NCI-H1436 (cell line): ENCODE measurements around the gene CPA2.
A peak's percentile ranks its signal among the peaks of the same experiment; 100 is the strongest.

ENCODE experiments used
- DNase-seq: peaks from one replicate; lab custom pipeline; 2025; lab: John Stamatoyannopoulos, UW

The CPA2 gene

DNA sequence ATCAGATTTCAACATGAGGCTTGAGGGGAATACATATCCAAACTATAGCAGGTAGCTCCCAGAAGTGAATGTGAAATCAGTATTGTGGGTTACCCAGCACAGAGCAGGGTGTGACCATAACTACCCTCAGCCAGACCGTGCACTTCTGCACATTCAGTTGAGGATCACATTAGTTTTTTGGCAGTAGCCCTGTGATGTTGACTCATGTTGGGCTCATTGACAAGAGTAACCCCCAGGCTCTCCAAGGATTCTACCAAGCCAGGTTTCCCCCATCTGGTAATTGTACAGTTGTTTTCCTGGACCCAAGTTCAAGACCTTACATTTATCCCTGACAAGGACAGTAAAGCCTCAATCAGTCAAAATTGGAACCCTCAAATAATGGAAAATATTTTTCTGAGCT lies 14.6 kb downstream of the CPA2 start:
- DNase-seq = no peak

DNA sequence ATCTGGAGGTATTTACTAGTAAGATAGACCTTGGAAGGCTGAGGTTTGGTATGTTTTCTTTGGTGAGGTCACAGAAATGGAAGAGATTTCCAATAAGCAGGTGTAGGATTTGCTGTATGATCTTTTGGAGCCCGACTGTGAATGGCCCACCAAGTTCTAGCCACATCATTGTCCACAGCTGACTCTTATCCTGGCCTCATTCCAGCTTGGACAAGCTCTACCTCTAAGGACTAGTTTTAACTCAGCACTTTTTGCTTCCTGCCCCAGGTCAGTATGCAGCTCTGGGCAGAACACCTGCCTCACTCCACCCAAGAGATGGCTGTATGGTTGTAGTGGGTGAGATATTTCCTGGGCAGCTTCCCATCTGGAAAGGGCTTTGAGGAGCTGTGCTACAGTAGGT lies 20.2 kb downstream of the CPA2 start:
- DNase-seq = no peak

DNA sequence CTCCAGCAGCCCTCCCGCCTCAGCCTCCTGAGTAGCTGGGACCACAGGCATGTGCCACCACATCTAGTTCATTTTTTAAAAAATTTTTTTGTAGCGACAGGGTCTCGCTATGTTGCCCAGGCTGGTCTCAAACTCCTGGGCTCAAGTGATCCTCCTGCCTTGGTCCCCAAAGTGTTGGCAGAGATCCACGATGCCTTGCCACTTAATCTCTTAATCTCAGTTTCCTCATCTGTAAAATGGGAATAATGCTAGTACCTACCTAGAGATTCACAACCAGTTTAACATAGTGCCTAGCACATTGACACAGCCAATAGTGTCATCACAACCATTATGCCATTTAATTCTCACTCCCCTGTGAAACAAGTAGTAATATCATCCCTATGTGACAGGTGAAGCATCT lies 21.5 kb downstream of the CPA2 start:
- DNase-seq = no peak

DNA sequence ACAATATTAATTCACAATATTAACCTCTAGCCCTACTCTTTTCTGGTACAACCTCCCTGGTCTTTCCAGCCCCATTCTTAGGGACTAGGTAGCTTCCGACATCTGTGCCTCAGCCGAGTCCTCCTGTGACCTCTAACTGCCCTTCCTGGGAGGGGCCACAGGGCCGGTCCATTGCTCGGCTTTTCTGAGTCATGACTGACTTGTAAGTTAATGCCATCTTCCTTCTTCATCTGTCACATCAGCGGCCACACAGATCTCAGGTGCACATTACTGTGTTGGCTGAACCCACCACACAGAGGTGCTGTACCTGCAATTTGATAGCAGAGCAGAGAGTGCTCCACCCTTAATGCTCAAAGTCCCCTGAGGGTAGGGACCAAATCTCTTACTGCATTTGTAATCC lies 22.2 kb downstream of the CPA2 start:
- DNase-seq = peak; percentile 49

DNA sequence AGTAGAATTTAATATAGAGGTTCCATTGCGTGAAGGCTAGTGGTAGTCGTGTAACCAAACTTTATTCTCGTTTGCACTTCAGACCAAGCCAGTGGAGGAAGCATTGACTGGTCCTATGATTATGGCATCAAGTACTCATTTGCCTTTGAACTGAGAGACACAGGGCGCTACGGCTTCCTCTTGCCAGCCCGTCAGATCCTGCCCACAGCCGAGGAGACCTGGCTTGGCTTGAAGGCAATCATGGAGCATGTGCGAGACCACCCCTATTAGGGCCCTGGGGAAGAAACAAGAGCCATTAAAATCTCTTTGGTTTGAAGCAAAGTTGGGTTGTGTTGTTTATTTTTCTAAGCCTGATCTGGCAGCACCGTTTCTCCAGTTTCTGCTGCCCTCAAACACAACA lies 22.8 kb downstream of the CPA2 start:
- no peak for DNase-seq

DNA sequence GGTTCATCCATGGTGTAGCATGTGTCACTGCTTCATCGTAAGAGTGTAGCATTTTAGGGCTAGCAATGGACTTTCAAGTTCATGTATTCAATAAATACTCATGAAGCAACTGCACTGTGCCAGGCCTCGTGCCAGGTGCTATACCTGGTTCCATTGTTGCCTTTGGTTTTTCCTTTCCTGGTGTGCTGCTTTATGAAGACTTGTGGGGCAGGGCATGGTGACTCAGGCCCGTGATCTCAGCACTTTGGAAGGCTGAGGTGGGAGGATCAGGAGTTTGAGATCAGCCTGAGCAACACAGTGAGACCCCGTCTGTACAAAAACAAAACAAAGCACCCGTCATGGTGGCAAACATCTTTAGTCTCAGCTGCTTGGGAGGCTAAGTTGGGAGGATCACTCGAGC lies 24.1 kb downstream of the CPA2 start:
- DNase-seq = no peak

DNA sequence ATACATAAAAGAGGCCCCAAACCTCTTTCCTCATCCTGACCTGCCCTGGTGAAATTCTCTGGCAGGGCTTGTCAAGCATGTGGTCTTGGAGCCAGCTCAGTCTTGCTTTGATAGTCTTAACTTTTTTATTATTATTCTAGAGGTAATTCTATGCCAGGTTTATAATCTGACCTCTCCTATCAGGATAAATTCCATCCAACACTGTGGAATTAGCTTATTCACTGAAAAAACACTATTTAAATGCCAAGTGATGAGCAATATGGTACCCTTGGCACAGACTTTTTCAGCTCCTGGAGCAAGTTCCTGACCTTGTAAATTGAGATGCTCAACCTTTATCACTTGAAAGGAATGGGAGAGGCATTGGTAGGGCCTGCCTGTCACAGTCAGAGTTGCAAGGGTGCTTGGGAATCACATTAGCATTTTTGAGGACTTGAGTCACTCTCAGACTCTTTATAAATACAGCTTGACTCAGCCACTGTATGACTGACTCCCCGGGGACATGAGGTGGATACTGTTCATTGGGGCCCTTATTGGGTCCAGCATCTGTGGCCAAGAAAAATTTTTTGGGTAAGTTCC lies 26.1 kb downstream of the CPA2 start, which contains the start of gene CPA4:
Gene CPA4 (plus strand): TSS at position 480 of the 576 bp plus-strand sequence. CDS start 20 bp downstream, at position 500.
- no peak for DNase-seq

DNA sequence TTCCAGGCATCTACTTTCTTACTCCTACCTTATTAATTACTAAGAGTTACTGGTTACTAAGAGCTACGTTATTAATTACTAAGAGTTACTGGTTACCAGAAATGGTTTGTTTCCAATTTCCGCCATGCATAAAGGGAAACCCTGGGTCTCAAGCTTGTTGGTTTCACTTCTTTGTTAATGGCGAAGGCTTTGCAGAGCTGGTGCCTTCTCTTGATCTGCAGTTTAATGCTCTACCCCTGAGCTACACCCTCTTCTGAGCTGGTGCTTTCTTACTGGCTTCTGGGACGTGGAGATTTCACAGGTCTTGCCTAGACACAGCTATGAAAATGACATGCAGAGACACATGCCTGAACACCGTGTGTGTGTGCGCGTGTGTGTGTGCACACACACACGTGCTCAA lies 26.9 kb downstream of the CPA2 start:
- no peak for DNase-seq

DNA sequence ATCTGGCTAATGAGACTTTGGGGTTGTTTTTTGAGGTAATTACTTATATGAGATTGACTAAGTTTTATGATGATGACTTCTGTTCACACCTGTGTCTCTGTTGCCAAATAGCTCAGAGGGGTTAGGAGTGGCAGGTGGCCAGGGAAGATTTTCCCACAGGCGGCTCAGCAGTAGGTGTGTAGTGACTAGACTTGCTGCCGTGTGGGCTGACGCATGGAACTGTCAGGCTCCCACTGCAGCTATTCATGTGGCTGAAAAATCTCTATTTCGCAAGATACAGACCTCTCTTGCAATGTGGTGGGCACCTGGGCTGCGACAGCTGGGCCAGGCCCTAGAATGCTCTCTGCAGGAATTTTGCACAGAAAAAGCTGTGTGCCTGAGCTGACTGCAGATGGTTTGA lies 27.7 kb downstream of the CPA2 start:
- no peak for DNase-seq

DNA sequence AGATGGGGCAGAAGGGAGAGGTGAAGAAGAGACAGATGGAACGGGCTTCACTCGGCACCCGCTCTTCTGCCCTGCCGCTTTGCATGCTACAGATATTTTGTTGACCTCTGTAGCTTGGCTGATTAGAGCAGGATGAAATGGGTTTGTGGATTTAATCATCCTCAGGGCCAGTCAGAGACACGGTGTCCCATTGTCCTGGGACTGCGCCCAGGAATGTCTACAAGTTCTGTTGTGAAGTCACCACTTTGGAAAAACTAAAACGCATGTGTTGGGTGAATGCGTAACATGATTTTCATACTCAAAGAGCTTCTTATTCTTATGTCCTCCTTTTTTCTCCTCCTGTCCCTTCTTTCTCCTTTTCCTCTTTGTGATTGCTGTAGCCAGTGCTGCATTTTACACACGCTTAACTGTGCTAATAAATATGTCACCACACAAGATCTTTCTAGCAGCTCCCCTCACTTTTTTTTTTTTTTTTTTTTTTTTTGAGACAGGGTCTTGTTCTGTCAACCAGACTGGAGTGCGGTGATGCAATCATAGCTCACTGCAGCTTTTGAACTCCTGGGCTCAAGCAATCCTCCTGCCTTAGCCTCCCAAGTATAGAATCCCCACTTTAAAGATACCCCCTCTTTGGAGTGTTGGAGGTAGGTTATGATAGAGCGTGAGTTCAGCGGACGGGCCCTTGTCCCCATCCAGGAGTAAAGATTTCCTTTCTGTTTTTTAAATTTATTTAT lies 29.7 kb downstream of the CPA2 start:
- no peak for DNase-seq

DNA sequence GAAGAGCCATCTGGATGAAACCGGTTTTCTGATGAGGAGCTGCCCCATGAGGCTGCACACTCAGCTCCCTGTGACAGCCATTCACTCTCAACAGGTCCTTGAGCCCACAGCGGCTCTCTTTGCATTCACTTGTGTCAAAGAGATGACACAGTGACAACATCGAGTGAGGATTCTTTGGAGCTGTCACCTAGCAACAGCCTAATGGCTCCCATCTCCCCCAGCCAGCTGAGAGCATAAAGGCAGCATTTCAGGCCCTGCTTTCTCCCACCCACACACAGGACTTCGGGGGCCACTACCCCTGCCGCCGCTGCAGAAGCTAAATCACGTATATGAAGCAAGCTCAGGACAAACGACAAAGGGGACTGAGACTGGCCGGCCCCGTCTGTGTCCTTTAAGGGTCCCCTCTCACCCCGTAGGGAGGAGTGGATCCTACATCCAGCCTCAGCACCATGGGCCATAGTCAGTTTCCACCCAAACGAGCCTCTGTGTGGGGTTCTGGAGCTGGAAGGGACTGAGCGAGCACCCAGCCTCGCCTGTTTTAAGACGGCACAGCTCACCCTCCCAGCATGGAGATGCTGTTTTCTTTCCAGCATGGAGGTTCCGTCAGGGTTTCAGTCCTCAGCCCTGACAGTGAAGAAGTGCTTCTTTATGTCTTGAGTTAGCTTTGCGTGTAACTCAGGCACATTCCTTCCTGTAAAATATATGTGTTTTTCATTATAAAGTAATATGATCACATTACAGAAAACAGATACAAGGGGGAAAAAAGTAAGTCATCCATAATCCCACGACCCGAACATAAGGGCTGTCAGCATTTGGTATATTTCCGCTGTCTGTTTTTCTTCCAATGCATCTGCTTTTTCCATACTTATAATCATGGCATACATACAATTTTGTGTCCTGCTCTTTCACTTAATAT lies 31.2 kb downstream of the CPA2 start:
- peak; percentile 85 for DNase-seq

DNA sequence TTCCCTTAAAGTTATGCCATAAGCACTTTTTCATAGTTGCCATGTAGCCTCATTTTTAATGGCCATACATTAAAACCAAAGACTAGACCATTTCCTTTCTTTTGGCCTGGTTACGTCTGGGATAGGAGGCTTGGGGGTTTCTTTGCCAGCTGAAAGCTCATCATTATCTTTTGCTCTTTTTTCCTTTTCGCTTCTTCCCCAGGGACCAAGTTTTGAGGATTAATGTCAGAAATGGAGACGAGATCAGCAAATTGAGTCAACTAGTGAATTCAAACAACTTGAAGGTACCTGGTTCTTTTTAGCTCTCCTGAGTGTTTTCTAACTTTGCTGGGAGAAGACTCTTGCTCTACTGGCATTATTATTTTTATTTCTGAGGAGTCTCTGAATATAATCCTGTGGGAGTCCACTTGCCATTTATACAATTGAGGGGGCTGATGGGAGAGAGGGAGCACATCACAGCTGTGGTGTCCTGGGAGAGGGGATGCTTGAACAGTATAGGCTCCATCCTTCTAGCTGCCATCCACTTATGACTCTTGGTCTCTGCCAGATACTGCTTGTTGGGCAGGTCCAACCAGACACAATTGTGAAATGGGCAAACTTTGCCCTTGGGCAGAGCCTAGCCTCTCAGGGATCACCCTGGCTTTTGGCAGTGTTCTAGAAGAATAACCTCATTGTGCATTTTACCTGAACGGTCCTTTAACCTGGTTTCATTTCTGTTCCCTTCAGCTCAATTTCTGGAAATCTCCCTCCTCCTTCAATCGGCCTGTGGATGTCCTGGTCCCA lies 32.1 kb downstream of the CPA2 start:
- no peak for DNase-seq

DNA sequence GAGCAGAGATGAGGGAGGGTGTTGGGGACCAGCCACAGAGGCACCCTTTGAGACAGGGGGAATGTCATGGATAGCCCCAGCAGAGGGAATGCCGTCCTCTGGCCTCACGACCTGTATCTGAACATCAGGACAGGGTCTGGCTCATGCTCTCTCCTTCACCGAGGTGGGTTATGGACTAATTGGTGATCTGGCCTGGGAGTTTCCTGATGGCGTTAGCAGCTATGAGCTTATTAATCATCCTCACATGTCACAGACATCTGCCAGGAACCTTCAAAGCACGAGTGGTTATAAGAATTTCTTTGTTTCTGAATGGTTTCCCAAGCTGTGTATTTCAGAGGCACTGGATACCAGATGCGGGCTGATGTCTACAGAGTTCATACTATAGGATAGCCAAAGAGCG lies 33.2 kb downstream of the CPA2 start:
- DNase-seq = no peak

DNA sequence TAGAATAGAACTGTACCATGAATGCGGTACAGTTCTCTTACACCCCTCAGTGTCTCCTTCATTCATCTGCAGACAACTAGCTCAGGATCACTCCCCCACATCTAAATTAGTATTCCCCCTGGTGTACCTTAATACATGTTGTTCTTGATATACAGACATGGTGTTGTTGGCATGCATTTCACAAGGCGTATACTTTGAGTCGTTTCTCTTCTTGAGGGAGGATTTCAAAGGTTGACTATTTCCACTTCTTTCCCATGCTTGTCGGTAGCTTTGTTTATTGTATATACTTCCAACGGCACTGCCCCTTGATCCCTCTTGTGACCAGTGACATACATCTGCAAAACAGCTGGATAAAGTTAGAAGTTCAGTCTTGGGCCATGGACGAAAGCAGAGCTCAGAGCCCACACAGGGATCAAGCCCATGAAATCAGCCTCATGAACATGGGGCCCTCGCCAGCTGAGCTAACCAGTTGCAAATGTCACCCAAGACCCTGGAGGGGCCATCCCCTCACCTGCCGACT lies 34.9 kb downstream of the CPA2 start:
- DNase-seq = no peak

DNA sequence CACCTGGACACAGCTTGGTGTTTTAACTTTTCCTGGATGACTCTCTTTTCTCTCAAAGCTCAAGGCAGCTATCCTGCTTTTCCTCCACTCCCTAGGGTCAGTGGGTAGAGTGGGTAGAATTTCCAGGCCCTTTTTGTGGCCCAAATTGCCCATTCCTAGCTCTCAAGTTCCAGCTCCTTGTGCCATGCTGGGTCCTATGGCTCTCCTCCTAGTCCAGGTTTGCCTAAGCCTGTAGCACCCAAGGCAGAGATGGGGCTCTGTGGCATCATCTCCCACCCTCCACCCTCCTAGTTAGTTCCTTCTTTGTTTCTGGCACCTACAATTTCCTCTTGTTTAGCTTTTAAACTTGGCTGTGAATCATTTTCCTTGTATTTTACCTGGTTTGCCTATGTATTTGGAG lies 36.0 kb downstream of the CPA2 start:
- DNase-seq = no peak

DNA sequence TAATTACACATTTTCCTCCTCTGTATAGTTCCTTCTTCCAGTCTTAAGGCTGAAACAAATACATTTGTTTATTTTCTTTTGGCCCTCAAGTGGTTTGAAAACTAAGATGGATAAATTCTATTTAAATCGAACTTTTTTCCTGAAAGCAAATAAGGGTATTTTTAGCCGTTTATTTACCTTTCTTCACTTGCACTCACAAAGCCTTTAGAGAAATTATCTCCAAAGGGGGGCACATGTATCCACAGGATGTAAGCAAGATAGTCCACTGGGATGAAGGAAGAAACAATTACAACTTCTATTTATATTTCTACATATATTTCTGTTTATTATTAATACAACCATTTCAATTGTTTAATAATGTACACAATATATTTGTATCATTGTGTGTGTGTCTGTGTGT lies 36.5 kb downstream of the CPA2 start:
- DNase-seq = no peak

DNA sequence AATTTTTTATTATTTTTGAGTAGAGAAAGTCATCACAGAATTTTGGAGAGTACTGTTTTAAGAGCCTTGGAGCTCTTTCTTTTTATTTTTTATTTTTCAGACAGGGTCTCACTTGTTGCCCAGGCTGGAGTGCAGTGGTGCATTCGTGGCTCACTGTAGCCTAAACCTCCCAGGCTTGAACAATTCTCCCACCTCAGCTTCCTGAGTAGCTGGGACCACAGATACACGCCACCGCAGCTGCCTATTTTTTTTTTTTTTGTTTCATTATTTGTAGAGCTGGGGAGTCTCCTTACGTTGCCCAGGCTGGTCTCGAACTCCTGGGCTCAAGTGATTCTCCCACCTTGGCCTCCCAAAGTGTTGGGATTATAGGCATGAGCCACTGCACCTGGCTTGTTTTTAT lies 36.9 kb downstream of the CPA2 start:
- no peak for DNase-seq

DNA sequence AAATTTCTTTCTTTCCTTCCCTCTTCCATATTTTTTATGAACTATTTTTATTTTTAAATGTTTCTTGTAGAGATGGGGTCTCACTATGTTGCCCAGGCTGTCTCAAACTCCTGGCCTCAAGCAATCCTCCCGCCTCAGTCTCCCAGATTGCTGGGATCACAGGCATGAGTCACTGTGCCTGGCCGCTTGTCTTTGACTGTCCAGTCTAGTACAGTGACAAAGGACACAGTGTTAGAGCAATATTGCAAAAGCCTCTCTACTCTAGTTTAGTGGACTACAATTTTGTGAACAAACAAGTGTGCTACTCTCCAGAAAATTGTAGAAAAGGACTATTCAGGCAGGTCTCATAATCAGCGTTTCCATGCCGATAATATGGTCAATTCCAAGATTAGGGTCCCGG lies 37.3 kb downstream of the CPA2 start:
- DNase-seq = no peak

DNA sequence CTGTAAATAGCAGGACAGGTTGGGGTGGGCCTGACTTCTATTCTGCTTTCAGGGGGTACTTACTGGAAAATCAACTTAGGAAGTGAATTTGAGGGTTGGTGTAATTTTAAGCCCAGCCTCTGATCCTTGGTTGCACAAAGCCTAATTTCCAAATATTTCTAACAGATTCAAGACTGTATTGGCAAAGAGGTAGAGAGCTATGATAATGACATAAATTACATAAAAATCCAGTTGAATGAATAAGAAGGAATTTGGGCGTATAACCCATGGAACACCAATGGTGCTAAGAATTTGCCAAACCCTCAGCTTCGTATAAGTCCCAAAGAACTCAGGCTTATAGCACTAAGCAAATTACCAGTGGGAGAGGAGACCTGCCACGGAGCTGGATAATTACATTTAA lies 38.2 kb downstream of the CPA2 start:
- no peak for DNase-seq

DNA sequence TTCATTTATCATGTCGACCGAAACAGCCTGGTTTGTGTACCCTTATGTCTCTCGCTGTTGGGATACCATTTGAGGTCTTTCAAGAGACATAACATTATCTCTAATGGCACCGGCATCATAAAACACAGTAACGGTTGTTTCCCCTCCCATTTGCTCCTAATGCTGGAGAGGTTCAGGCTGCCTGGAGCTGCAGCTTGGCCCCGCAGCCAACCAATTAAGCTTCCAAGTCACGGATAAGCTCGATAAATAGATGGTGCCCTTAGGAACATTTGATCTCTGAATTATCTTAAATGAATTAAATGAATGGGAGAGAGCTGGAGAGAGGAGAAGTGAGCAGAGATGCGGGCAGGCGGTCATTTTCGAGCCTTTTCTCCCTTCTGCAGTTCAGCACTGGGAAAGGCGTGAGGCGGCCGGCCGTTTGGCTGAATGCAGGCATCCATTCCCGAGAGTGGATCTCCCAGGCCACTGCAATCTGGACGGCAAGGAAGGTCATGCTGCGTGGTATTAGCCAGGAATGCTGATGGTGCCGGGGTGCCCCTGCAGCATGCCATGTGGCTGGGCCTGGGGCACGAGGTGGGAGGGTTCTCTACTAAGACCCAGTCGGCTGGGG lies 38.9 kb downstream of the CPA2 start:
- DNase-seq = no peak

DNA sequence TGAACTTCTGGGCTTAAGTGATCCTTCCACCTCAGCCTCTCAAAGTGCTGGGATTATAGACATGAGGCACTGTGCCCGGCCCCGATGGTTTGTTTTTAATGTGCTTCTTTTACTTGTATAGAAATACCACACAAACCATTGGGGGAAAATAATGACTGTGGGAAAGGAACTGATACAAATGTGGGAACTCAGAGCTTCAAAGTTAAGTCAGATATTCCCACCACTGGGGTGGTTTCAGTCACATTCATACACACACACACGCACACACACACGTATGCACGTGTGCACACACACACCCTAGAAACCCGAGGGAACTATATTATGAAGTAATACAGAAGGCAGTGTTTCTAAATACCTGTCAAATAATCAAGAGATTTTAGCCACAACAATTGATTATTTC lies 43.3 kb downstream of the CPA2 start:
- no peak for DNase-seq

DNA sequence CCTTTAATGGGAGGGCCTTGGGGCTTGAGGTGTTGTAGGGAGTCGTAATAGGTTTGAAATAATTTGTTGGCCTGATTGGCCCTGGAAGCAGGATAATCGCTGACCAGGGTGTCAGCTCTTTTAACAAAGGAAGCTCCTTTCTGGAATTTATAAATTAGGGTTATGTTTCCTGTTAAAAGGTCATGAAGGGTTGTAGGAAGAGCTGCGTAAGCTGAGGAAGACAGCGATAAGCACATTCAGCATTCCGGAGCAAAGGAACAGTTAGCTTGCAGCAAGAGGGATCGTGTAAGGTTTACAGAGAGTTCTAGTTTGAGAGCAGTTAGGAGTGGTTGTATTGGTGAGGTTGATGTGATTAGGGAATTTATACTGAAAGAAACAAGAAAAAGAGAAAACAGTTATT lies 47.6 kb downstream of the CPA2 start:
- DNase-seq = no peak
